ENCODE results near the gene SCUBE2. TPM values are rescaled to one million over a fixed set of nuclear protein-coding genes. Genes with fewer than 3 reads are reported as not detected.
"Not testable (repeated sequence)": the region's sequence is repeated elsewhere in the genome, so short reads cannot be mapped to it uniquely, and the experiment has no call there.

The SCUBE2 gene
- total and polyA plus RNA-seq, 2 donors (not counting 1 experiment from before 2014, with no cell fraction given) = 0.61 to 1.8 TPM

DNA sequence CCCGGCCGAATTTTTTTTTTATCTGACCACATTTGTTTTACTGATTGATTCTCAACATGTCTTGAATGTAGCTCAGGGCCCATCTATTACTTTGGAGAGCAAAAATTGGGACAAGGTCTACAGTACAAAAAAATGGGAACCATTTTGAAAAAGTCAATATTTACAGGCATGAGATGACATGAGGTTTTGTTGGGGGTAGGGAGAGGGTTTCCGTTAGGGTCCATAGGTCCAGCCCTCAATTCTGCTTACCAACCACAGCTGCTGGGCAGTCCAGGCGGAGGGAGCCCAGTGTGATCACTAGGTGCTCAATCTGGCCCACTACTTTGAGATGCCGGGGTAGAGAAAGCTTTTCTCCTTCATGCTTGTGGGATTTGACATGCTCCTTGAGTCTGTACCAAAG, 105.9 kb downstream of the SCUBE2 start:
- no peak for DNase-seq (ENCODE audit: low read depth in 2 of 2)
- no peaks in the 10 kb centered on the region for H3K36me3 ChIP-seq (ENCODE audit: control insufficient read depth, insufficient read depth, low read length)
- H3K27me3 ChIP-seq (ENCODE audit: control insufficient read depth, insufficient read depth, low read length) = no peaks in the 10 kb centered on the region
- H3K4me2 ChIP-seq (ENCODE audit: extremely low read depth, insufficient read depth, low read length) = no peak overlapping the region
- peaks cover 9% of the 10 kb centered on the region for H3K4me1 ChIP-seq (ENCODE audit: control insufficient read depth, extremely low read depth, insufficient read depth, low read length)
- no peaks in the 10 kb centered on the region for H4K20me1 ChIP-seq (ENCODE audit: control insufficient read depth, extremely low read depth, insufficient read depth, low read length)
- no peak overlapping the region for H3K27ac ChIP-seq (ENCODE audit: insufficient read depth, low read length)
- no peak overlapping the region for H2AFZ ChIP-seq (ENCODE audit: low read length)
- H3K9ac ChIP-seq (ENCODE audit: insufficient read depth, low read length) = no peak overlapping the region
- no peaks in the 10 kb centered on the region for H3K79me2 ChIP-seq (ENCODE audit: control insufficient read depth, insufficient read depth, low read length)
- H3K4me3 ChIP-seq (replicated peaks in 1 of 4; ENCODE audit: control extremely low read depth in 1 of 4, insufficient read depth in 1 of 4, low read depth in 3 of 4, low read length in 4 of 4) = no peak overlapping the region
- TF ChIP-seq CTCF (conservative IDR thresholded peaks at IDR 0.05 in 1 of 2, IDR thresholded peaks at IDR 0.05 in 1 of 2; ENCODE audit: low read depth in 1 of 2, low read length in 2 of 2) (no peak), EZH2 (IDR thresholded peaks at IDR 0.05; ENCODE audit: low read length, missing control alignments) (no peak)
- no peaks in the 10 kb centered on the region for H3K9me3 ChIP-seq (ENCODE audit: control insufficient read depth, insufficient read depth, low read depth, low read length)

GRCh38 chr11:8983552-8983951, 107.8 kb downstream of the SCUBE2 start:
- Histone ChIP-seq H2AFZ (ENCODE audit: low read length) (no peak overlapping the region), H3K27ac (ENCODE audit: insufficient read depth, low read length) (no peak overlapping the region), H3K27me3 (ENCODE audit: control insufficient read depth, insufficient read depth, low read length) (no peaks in the 10 kb centered on the region), H3K4me3 (replicated peaks in 1 of 4; ENCODE audit: control extremely low read depth in 1 of 4, insufficient read depth in 1 of 4, low read depth in 3 of 4, low read length in 4 of 4) (no peak overlapping the region), H3K4me2 (ENCODE audit: extremely low read depth, insufficient read depth, low read length) (no peak overlapping the region), H3K4me1 (ENCODE audit: control insufficient read depth, extremely low read depth, insufficient read depth, low read length) (no peaks in the 10 kb centered on the region), H3K9me3 (ENCODE audit: control insufficient read depth, insufficient read depth, low read depth, low read length) (no peaks in the 10 kb centered on the region), H3K9ac (ENCODE audit: insufficient read depth, low read length) (no peak overlapping the region), H4K20me1 (ENCODE audit: control insufficient read depth, extremely low read depth, insufficient read depth, low read length) (no peaks in the 10 kb centered on the region), H3K36me3 (ENCODE audit: control insufficient read depth, insufficient read depth, low read length) (no peaks in the 10 kb centered on the region), H3K79me2 (ENCODE audit: control insufficient read depth, insufficient read depth, low read length) (no peaks in the 10 kb centered on the region)
- TF ChIP-seq CTCF (conservative IDR thresholded peaks at IDR 0.05 in 1 of 2, IDR thresholded peaks at IDR 0.05 in 1 of 2; ENCODE audit: low read depth in 1 of 2, low read length in 2 of 2) (no peak), EZH2 (IDR thresholded peaks at IDR 0.05; ENCODE audit: low read length, missing control alignments) (no peak)
- DNase-seq (ENCODE audit: low read depth in 2 of 2) = no peak

GRCh38 chr11:8980485-8980884, 110.9 kb downstream of the SCUBE2 start:
- H3K4me1 ChIP-seq (ENCODE audit: control insufficient read depth, extremely low read depth, insufficient read depth, low read length) = no peaks in the 10 kb centered on the region
- H3K9ac ChIP-seq (ENCODE audit: insufficient read depth, low read length) = no peak overlapping the region
- no peak for DNase-seq (ENCODE audit: low read depth in 2 of 2)
- no peaks in the 10 kb centered on the region for H3K27me3 ChIP-seq (ENCODE audit: control insufficient read depth, insufficient read depth, low read length)
- H3K36me3 ChIP-seq (ENCODE audit: control insufficient read depth, insufficient read depth, low read length) = no peaks in the 10 kb centered on the region
- no peaks in the 10 kb centered on the region for H4K20me1 ChIP-seq (ENCODE audit: control insufficient read depth, extremely low read depth, insufficient read depth, low read length)
- H3K27ac ChIP-seq (ENCODE audit: insufficient read depth, low read length) = no peak overlapping the region
- TF ChIP-seq CTCF (conservative IDR thresholded peaks at IDR 0.05 in 1 of 2, IDR thresholded peaks at IDR 0.05 in 1 of 2; ENCODE audit: low read depth in 1 of 2, low read length in 2 of 2) (no peak), EZH2 (IDR thresholded peaks at IDR 0.05; ENCODE audit: low read length, missing control alignments) (no peak)
- H3K4me2 ChIP-seq (ENCODE audit: extremely low read depth, insufficient read depth, low read length) = no peak overlapping the region
- H2AFZ ChIP-seq (ENCODE audit: low read length) = no peak overlapping the region
- H3K4me3 ChIP-seq (replicated peaks in 1 of 4; ENCODE audit: control extremely low read depth in 1 of 4, insufficient read depth in 1 of 4, low read depth in 3 of 4, low read length in 4 of 4) = no peak overlapping the region
- H3K79me2 ChIP-seq (ENCODE audit: control insufficient read depth, insufficient read depth, low read length) = no peaks in the 10 kb centered on the region
- H3K9me3 ChIP-seq (ENCODE audit: control insufficient read depth, insufficient read depth, low read depth, low read length) = no peaks in the 10 kb centered on the region

DNA sequence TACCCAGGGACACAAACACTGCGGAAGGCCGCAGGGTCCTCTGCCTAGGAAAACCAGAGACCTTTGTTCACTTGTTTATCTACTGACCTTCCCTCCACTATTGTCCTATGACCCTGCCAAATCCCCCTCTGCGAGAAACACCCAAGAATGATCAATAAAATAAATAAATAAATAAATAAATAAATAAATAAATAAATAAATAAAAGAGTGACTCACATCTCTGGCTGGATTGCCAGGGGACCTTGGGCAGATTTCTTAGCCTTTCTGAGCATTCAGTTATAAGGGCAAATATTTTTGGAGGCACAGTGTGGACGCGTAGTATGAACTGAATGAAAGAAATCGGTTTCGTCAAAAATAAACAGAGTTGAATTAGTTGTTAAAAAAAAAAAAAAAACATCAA, 112.0 kb downstream of the SCUBE2 start:
- H3K9ac ChIP-seq (ENCODE audit: insufficient read depth, low read length); H3K9me3 ChIP-seq (ENCODE audit: control insufficient read depth, insufficient read depth, low read depth, low read length); H2AFZ ChIP-seq (ENCODE audit: low read length); DNase-seq (ENCODE audit: low read depth in 2 of 2); H3K4me3 ChIP-seq (replicated peaks in 1 of 4; ENCODE audit: control extremely low read depth in 1 of 4, insufficient read depth in 1 of 4, low read depth in 3 of 4, low read length in 4 of 4); H4K20me1 ChIP-seq (ENCODE audit: control insufficient read depth, extremely low read depth, insufficient read depth, low read length); H3K36me3 ChIP-seq (ENCODE audit: control insufficient read depth, insufficient read depth, low read length); H3K4me2 ChIP-seq (ENCODE audit: extremely low read depth, insufficient read depth, low read length); H3K4me1 ChIP-seq (ENCODE audit: control insufficient read depth, extremely low read depth, insufficient read depth, low read length); H3K27ac ChIP-seq (ENCODE audit: insufficient read depth, low read length); H3K79me2 ChIP-seq (ENCODE audit: control insufficient read depth, insufficient read depth, low read length); H3K27me3 ChIP-seq (ENCODE audit: control insufficient read depth, insufficient read depth, low read length): not testable (repeated sequence)
